ENCODE results near the gene ZNF385A.

The ZNF385A gene

GRCh38 chr12:54415221-54415929, 30.8 kb upstream of the ZNF385A start:
- no peak for DNase-seq

DNA sequence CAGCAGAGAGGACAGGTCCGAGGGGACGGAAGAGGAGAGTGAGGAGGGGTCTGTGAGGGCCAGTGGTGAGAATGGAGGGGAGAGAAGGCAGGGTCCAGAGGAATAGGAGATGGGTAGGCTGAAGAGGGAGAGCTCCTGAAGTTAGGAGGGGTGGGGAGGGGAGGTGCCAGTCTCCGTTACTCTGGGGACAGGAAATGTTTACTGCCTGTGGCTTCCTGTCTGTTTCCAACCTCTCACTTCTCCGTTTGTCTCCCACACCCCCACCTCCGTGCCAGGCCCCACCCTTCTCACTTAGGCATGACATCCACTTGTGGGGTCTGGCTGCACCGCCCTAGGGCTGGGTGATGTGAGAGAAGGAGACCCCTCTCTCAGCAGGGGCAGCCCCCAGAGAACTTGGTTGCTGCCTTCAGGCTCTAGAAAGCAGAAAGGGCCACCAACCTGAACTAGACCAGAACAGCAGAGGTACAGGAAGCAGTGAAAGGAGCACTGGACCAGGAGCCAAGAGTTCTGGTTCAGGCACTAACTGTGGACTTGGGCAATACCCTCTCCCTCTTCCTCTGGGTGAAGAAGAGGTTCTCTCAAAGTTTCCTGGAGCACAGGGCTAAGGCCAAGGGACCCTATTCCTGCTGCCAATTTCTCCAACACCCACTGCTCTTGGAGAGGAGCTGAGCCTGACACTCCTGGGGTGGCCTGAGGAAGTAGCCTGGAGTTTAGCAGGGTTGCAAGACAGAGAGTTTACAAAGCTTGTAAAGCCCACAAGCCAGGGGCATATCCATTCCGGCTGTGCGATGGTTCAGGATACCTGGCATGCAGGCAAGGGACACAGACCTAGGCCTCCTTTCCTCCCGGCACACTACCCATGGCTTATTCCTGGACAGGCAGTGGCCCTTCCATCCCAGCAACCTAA, 29.0 kb upstream of the ZNF385A start:
- no peak for DNase-seq

DNA sequence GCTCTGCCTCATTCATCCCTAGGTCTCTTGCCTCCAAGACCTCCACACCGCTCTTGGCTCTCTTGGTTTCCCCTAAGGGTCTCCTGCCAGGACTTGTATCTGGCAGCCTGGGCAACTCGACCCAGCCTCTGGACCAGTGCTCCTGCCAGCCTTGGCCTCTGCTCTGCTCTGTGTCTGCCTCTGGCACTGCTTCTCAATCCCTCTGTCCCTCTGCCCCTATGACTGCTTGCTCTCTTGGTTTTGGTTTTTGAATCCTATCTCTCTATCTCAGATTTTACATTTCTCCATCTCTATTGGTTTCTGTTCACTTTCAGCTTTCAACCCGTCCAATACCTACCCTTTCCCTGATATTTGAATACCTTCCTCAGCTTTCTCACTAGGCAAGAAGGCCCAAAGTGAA, 28.3 kb upstream of the ZNF385A start:
- DNase-seq: no peak

GRCh38 chr12:54412348-54412747, 27.8 kb upstream of the ZNF385A start:
- DNase-seq: no peak

- DNase-seq: no peak
These were observed 27.1 kb upstream of the ZNF385A start for GRCh38 chr12:54411391-54412241.

GRCh38 chr12:54409267-54409666, 24.7 kb upstream of the ZNF385A start:
- DNase-seq: no peak

DNA sequence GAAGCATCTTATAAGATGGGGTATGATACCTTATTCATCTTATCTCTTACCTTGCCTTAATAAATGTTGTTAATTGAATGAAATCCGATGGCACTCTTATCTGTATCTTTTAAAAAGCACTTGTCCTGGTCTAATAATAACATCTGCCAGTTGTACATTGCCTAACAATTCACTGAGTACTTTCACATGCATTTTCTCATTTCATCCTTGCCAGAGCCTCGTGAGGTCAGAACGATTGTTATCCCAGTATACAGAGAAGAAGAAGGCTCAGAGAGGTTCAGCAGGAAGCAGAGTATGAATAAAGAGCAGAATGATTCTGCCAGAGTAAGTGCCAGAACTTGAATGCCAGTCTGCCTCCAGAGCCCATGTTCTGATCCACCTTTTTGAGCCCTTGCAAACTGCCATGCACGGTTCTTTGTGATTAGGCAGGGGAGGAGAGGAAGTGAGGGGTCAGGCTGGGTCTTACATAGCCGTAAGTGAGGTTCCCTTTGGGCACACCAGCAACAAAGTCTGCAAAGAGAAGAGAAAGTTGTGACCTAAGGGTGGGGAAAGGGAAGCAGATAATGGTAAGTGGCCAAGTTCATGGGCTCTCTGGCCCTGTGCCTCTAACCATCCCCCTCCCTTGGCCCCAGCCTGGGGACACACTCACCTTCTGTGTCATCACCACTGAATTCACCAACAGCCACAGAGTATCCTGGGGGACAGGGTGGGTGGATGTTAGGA, 22.8 kb upstream of the ZNF385A start:
- no peak for DNase-seq

- no peak for DNase-seq
These were observed 21.0 kb upstream of the ZNF385A start for GRCh38 chr12:54405573-54405972.

GRCh38 chr12:54405106-54405505, 20.6 kb upstream of the ZNF385A start:
- DNase-seq: no peak

- DNase-seq: peak; percentile 25
These were observed 19.8 kb upstream of the ZNF385A start for GRCh38 chr12:54404061-54405004.

GRCh38 chr12:54401119-54401518, 16.6 kb upstream of the ZNF385A start:
- no peak for DNase-seq

GRCh38 chr12:54398995-54399793, 14.7 kb upstream of the ZNF385A start:
- DNase-seq: peak; percentile 54

- DNase-seq: no peak
These were observed 13.7 kb upstream of the ZNF385A start for GRCh38 chr12:54398218-54398617.

DNA sequence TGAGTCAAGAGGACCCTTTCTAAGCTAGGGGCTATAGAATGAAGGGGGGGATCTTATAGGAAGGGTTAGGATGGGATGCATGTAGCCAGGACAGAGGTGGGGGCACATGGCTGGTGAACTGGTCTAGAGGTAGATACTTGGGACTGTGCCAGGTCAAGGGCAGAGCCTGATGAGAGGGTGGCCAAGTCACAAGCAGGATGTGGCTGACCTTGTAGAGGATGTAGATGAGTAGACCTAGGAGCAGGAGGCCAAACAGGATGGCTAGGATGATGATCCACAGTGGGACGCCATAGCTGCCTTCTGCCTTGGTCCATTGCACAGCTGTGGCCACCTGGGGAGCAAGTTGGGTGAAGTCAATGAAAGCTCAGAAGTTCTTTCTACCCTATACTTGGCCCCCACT, 12.6 kb upstream of the ZNF385A start:
- no peak for DNase-seq

GRCh38 chr12:54395545-54395944, 11.0 kb upstream of the ZNF385A start:
- DNase-seq: no peak

DNA sequence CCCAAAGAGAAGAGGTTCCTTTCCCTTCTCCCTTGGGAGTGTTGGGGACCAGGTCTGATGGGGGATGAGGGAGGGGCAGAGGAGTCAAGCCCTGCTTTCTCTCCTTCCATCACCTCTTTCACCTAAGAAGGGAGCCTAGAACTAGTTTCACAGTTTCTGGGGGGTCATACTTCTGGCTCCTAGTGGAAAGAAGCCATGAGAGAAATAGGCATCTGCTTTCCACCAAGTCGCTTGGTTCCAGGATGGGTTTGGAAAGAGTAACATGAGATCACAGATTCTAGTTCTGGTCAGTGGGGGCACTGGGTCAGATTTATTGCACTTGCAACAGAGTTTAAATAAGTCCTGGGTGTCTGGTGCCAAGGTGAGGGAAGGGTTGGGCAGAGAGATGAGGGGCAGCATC, 10.5 kb upstream of the ZNF385A start:
- DNase-seq: no peak

GRCh38 chr12:54394281-54394719, 9.8 kb upstream of the ZNF385A start:
- peak; percentile 67 for DNase-seq

- DNase-seq: no peak
These were observed 9.2 kb upstream of the ZNF385A start for GRCh38 chr12:54393743-54394142.

GRCh38 chr12:54393207-54393609, 8.7 kb upstream of the ZNF385A start:
- no peak for DNase-seq

DNA sequence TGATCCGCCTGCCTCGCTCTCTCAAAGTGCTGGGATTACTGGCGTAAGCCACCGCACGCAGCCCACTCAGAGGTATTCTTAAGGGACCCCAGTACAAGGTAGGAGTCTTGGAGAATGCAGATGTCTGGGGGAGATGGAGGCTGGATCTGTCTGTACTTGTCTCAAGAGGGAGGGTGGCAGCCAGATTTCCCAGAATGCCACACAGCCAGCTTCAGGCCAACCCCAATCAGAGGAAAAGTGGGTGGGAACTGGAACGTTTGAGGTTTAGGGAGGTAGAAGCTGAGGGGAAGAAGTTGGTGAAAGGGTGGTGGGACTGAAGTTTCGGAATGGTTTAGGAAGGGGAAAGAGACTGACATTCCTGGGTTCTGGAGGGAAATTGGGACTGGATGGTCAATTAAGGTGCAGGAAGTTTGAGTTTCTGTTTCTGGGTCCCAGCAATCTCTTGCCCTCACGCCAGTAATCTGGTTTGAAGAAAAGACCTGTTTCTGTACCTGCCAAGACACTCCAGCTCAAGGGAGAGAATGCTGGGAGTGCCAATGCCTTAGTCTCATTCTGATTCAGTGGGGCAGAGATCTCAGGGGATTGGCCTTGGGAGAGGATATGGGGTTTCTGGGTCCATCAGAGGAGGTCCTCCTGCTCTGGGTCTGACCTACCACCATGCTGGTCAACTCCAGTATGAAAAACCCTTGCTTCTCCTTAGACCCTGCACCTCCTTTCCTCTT, 8.1 kb upstream of the ZNF385A start:
- no peak for DNase-seq
